Measurements from ENCODE around the gene CEBPE.

Gene CEBPE

DNA sequence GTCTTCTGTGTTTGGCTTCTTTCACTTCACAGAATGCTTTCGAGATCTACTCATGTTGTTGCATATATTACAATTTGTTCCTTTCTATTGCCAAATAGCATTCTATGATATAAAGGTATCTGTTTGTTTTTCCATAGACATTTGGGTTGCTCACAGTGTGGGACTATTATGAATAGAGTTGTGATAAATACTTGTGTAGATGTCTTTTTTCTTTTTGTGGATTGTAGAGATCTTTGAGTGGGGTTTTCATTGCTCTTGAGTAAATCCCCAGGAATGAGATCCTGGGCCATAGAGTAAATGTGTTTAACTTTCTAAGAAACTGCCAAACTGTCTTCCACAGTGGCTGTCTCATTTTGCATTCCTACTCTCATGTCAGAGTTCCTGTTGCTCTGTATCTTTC lies 24.9 kb upstream of the CEBPE start:
- no peak for DNase-seq (ENCODE audit: low read depth)

DNA sequence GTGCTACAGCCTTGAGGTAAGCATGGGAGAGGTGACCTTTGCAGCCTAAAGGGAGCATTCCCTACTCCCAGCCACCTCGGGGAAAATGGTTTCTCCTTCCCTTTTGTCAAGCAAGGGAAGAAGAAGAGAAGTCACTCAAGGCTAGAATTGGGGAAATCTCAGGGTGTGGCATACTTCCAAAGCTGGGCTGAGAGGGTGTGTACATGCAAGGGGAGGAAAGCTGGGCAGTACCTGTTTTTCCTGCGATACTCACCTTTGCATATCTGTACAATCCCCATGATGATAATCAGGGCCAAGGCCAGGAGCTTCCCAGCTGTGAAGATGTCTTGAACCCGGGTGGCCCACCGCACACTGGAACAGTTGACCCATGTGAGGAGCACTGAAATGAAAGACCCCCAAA lies 23.8 kb upstream of the CEBPE start:
- no peak for DNase-seq (ENCODE audit: low read depth)

GRCh38 chr14:23141706-23142444 lies 22.8 kb upstream of the CEBPE start:
- no peak for DNase-seq (ENCODE audit: low read depth)

GRCh38 chr14:23140371-23140770 lies 21.3 kb upstream of the CEBPE start:
- no peak for DNase-seq (ENCODE audit: low read depth)

- DNase-seq (ENCODE audit: low read depth): no peak
Observed at GRCh38 chr14:23139874-23140273, 20.8 kb upstream of the CEBPE start.

- DNase-seq (ENCODE audit: low read depth): no peak
Observed at GRCh38 chr14:23137813-23138535, 18.9 kb upstream of the CEBPE start.

DNA sequence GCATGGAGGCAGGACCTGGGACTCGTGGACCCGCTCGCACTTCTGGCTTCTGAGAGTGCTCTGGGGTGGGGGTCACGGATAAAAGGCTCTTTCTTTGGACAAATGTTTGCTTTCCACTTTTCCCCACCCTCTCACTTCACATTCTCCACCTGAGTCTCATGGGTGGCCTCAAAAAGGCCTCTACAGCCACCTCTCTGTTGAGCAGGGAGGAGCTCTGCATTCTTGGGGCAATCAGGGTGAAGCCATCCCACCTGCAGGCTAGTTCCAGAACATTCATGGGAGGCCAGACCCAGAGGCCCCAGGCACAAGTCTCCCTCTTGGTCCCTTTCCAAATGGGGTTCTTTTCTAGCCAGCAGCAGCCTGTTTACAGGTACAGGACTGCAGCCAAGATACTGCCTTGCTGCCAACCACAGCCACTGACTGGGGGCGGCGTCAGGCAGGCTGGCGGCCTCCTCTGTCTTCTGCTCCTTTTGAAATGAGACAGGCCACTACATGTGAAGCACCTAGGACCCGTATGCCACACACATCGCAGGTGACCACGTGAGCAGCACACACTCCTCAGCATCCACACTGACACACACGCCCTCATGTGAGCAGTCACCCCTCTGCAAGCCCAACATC lies 18.2 kb upstream of the CEBPE start:
- no peak for DNase-seq (ENCODE audit: low read depth)

DNA sequence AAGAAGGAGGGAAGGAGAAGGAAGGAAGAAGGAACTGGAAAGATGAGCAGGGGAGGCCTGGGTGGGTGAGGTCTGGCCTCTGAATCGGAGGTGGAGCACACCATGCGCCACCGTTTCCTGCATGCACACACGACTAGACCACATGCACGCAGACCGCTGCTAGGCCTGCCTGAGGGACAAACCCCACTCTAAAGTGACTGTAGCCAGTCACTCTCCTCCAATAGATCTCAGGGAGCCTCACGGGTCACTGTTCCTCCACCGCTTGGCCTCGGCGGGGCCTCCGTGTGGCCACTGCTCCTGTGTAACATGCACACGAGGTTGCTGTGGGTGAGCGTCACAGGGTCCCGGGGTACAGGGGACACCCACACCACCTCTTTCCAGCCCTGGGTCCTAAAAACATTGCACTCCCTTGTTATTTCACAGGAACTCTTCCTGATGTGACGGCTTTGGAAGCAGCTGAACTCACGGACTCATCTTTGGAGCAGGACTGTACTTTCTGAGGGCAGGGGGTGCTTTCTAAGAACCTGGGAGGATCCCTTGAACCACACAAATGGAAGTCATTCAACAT lies 17.6 kb upstream of the CEBPE start:
- no peak for DNase-seq (ENCODE audit: low read depth)

DNA sequence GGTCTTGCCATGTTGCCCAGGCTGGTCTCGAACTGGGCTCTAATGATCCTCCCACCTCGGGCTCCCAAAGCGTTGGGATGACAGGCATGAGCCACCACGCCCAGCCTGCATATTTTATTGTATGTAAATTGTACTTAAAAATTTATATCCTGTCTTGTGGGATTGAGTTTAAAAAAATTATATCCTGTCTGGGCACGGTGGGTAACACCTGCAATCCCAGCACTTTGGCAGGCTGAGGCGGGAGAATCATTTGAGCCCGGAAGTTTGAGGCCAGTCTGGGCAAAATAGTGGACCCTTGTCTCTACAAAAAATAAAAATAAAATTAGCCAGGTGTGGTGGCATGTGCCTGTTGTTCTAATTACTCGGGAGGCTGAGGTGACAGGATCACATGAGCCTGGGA lies 13.9 kb upstream of the CEBPE start:
- DNase-seq (ENCODE audit: low read depth): no peak

- DNase-seq (ENCODE audit: low read depth): no peak
Observed at GRCh38 chr14:23131482-23131881, 12.4 kb upstream of the CEBPE start.

GRCh38 chr14:23130871-23131270 lies 11.8 kb upstream of the CEBPE start:
- DNase-seq (ENCODE audit: low read depth): no peak

- no peak for DNase-seq (ENCODE audit: low read depth)
Observed at GRCh38 chr14:23129759-23130316, 10.8 kb upstream of the CEBPE start.

GRCh38 chr14:23128969-23129758 lies 10.1 kb upstream of the CEBPE start:
- no peak for DNase-seq (ENCODE audit: low read depth)

- no peak for DNase-seq (ENCODE audit: low read depth)
Observed at GRCh38 chr14:23127861-23128260, 8.8 kb upstream of the CEBPE start.

GRCh38 chr14:23126548-23127278 lies 7.7 kb upstream of the CEBPE start:
- no peak for DNase-seq (ENCODE audit: low read depth)

- DNase-seq (ENCODE audit: low read depth): no peak
Observed at GRCh38 chr14:23125933-23126524, 7.0 kb upstream of the CEBPE start.

DNA sequence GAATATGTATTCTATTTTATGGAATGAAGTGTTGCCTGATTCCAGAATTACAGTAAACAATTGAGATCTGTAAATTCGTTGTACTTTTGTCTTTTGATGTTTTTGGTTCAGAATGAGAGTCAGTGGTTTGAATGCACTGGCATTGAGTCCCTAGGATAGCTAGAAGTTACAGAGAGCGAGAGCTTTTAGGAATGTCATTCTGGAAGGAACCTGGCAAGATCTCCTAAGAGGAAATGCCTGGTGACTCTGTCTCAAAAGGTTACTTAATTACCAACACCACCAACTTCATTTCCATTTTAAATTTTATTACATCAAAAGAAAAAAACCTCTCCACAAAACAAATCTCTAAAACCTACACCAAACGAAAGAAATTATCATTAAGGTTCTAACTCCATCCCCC lies 6.0 kb upstream of the CEBPE start:
- DNase-seq (ENCODE audit: low read depth): no peak

DNA sequence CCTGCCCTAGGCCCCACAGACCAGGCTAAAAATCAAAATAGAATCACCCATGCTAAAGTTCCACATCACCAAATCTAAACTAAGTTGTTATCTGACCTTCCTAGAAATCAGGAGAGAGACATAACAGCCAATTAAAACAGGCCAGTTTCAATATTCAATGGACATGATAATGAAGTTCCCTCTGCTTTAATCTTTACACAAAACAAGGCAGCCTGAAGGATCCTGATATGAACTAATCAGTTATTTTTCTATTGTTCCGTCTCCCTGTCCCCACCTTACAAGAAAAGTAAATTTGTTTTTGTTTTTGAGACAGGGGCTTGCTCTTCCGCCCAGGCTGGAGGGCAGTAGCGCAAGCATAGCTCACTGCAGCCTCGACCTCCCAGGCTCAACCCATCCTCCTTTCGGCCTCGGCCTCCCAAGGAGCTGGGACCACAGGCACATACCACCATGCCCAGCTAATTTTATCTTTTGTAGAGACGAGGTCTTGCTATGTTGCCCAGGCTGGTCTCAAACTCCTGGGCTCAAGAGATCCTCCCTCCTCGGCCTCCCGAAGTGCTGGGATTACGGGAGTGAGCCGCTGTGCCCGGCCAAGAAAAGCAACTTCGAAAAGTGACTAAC lies 5.4 kb upstream of the CEBPE start:
- DNase-seq (ENCODE audit: low read depth): no peak

- DNase-seq (ENCODE audit: low read depth): no peak
Observed at GRCh38 chr14:23123419-23123818, 4.4 kb upstream of the CEBPE start.

DNA sequence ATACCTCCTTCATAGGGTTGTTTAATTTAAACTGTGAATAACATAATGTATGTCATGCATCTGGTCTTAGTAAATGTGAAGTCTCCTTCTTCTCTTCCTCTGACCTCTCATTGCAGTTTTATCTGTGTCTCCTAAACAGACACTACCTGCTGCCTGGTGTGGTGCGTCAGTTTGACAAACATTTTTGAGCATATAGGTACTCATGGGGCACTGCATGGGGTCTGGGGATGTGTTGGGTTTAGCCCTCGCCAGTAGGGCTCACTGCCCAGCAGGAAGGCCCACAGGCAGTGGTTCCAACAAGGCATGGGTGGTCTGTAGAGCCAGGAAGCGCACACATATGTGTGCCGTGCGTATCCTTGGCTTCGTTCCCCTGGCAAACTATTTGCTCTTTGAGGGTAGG lies 3.0 kb upstream of the CEBPE start:
- DNase-seq (ENCODE audit: low read depth): no peak

Measured in fibroblast of the conjunctiva (primary cell).